Upper lobe of left lung (tissue), 4 donors: ENCODE measurements around the gene SPDYE2B.
"Not testable (repeated sequence)": the region's sequence is repeated elsewhere in the genome, so short reads cannot be mapped to it uniquely, and the experiment has no call there.

ENCODE experiments used
- POLR2A ChIP-seq, 4 donors: fragments of 450-650 bp; IDR thresholded peaks; one replicate each; pipeline ENCODE4 v1.5.1; 2016 to 2017; ENCODE audit warnings: antibody characterized with exemption in 4 of 4, mild to moderate bottlenecking in 2 of 4
- TF ChIP-seq, protein P1 (sequence below), 6 experiments: fragments of 450-650 bp in 4 of 6; fragments of 200-600 bp in 2 of 6; sonication (generic) in 2 of 6; IDR thresholded peaks; one replicate each; pipeline ENCODE4 v1.5.1; 2016 to 2019; ENCODE audit warnings: antibody characterized with exemption in 6 of 6

DNA sequence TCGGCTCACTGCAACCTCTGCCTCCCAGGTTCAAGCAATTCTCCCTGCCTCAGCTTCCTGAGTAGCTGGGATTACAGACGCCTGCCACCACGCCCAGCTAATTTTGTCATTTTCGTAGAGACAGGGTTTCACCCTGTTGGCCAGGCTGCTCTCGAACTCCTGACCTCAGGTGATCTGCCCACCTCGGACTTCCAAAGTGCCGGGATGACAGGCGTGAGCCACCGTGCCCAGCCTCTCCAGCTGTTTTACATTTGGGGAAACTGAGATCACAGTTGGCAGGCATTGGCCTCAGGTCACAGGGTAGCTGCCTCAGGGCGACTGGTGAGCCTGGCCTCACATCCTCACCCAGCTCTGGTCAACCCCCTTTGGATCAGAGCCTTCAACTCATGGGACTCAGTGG, 40.4 kb upstream of the SPDYE2B start:
- not testable (repeated sequence) for TF ChIP-seq POLR2A (IDR thresholded peaks at IDR 0.05)
- TF ChIP-seq, protein P1, sequence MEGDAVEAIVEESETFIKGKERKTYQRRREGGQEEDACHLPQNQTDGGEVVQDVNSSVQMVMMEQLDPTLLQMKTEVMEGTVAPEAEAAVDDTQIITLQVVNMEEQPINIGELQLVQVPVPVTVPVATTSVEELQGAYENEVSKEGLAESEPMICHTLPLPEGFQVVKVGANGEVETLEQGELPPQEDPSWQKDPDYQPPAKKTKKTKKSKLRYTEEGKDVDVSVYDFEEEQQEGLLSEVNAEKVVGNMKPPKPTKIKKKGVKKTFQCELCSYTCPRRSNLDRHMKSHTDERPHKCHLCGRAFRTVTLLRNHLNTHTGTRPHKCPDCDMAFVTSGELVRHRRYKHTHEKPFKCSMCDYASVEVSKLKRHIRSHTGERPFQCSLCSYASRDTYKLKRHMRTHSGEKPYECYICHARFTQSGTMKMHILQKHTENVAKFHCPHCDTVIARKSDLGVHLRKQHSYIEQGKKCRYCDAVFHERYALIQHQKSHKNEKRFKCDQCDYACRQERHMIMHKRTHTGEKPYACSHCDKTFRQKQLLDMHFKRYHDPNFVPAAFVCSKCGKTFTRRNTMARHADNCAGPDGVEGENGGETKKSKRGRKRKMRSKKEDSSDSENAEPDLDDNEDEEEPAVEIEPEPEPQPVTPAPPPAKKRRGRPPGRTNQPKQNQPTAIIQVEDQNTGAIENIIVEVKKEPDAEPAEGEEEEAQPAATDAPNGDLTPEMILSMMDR (IDR thresholded peaks at IDR 0.05) = not testable (repeated sequence)
